Liver (tissue), 3 donors: Measurements from ENCODE around the gene ACTN4.

ENCODE experiments used
- REST ChIP-seq: IDR thresholded peaks from 2 replicates; pipeline ENCODE4 v1.6.1; 2016; ENCODE audit warnings: antibody characterized with exemption, mild to moderate bottlenecking
- RXRA ChIP-seq, 2 donors: IDR thresholded peaks; 2 replicates each; pipeline ENCODE4 v1.6.1; 2017 to 2018; ENCODE audit warnings: antibody characterized with exemption in 2 of 2, mild to moderate bottlenecking in 1 of 2
- YY1 ChIP-seq: IDR thresholded peaks from 2 replicates; pipeline ENCODE4 v1.6.1; 2016; ENCODE audit warnings: antibody characterized with exemption, mild to moderate bottlenecking
- TF ChIP-seq, protein P1 (sequence below): fragments of 150-350 bp; IDR thresholded peaks from 2 replicates; pipeline ENCODE4 v1.5.1; 2017; ENCODE audit warnings: improper control_type of control experiment, low read depth, low read length; ENCODE audit not compliant: missing input control
- donor health status: healthy.
- donor health status: healthy.

GRCh38 chr19:38675611-38676010 lies 28.2 kb downstream of the ACTN4 start:
- TF ChIP-seq, protein P1, sequence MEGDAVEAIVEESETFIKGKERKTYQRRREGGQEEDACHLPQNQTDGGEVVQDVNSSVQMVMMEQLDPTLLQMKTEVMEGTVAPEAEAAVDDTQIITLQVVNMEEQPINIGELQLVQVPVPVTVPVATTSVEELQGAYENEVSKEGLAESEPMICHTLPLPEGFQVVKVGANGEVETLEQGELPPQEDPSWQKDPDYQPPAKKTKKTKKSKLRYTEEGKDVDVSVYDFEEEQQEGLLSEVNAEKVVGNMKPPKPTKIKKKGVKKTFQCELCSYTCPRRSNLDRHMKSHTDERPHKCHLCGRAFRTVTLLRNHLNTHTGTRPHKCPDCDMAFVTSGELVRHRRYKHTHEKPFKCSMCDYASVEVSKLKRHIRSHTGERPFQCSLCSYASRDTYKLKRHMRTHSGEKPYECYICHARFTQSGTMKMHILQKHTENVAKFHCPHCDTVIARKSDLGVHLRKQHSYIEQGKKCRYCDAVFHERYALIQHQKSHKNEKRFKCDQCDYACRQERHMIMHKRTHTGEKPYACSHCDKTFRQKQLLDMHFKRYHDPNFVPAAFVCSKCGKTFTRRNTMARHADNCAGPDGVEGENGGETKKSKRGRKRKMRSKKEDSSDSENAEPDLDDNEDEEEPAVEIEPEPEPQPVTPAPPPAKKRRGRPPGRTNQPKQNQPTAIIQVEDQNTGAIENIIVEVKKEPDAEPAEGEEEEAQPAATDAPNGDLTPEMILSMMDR = no peak
- no peak for TF ChIP-seq REST
- no peak for TF ChIP-seq YY1
- TF ChIP-seq RXRA (IDR thresholded peaks at IDR 0.05) = no peak
